Measurements from ENCODE around the gene NEDD9. TPM values are rescaled to one million over a fixed set of nuclear protein-coding genes. Genes with fewer than 3 reads are reported as not detected.

Gene NEDD9
- total and polyA plus RNA-seq, 2 donors (not counting 1 experiment from before 2014, with no cell fraction given) = 33.7 to 35.2 TPM

GRCh38 chr6:11188161-11188915 is 44.1 kb downstream of the NEDD9 start:
- H3K4me1 ChIP-seq (ENCODE audit: control insufficient read depth, extremely low read depth, insufficient read depth, low read length) = no peaks in the 10 kb centered on the region
- no peak overlapping the region for H3K27ac ChIP-seq (ENCODE audit: insufficient read depth, low read length)
- no peaks in the 10 kb centered on the region for H3K79me2 ChIP-seq (ENCODE audit: control insufficient read depth, insufficient read depth, low read length)
- H3K9me3 ChIP-seq (ENCODE audit: control insufficient read depth, insufficient read depth, low read depth, low read length) = no peaks in the 10 kb centered on the region
- H3K9ac ChIP-seq (ENCODE audit: insufficient read depth, low read length) = no peak overlapping the region
- H3K4me2 ChIP-seq (ENCODE audit: extremely low read depth, insufficient read depth, low read length) = no peak overlapping the region
- H3K4me3 ChIP-seq (replicated peaks in 1 of 4; ENCODE audit: control extremely low read depth in 1 of 4, insufficient read depth in 1 of 4, low read depth in 3 of 4, low read length in 4 of 4) = no peak overlapping the region
- no peak overlapping the region for H2AFZ ChIP-seq (ENCODE audit: low read length)
- no peaks in the 10 kb centered on the region for H4K20me1 ChIP-seq (ENCODE audit: control insufficient read depth, extremely low read depth, insufficient read depth, low read length)
- H3K27me3 ChIP-seq (ENCODE audit: control insufficient read depth, insufficient read depth, low read length) = no peaks in the 10 kb centered on the region
- no peak for TF ChIP-seq EZH2 (IDR thresholded peaks at IDR 0.05; ENCODE audit: low read length, missing control alignments)
- no peak for TF ChIP-seq CTCF (conservative IDR thresholded peaks at IDR 0.05 in 1 of 2, IDR thresholded peaks at IDR 0.05 in 1 of 2; ENCODE audit: low read depth in 1 of 2, low read length in 2 of 2)
- peaks cover 18% of the 10 kb centered on the region for H3K36me3 ChIP-seq (ENCODE audit: control insufficient read depth, insufficient read depth, low read length)
- DNase-seq (ENCODE audit: low read depth in 2 of 2) = no peak

- H3K27ac ChIP-seq (ENCODE audit: insufficient read depth, low read length) = no peak overlapping the region
- no peak for DNase-seq (ENCODE audit: low read depth in 2 of 2)
Measured at GRCh38 chr6:11187301-11187700, 45.2 kb downstream of the NEDD9 start.

More at GRCh38 chr6:11187301-11187700, 45.2 kb downstream of the NEDD9 start:
- no peaks in the 10 kb centered on the region for H3K27me3 ChIP-seq (ENCODE audit: control insufficient read depth, insufficient read depth, low read length)
- H3K79me2 ChIP-seq (ENCODE audit: control insufficient read depth, insufficient read depth, low read length) = no peaks in the 10 kb centered on the region
- no peak overlapping the region for H3K9ac ChIP-seq (ENCODE audit: insufficient read depth, low read length)
- H4K20me1 ChIP-seq (ENCODE audit: control insufficient read depth, extremely low read depth, insufficient read depth, low read length) = no peaks in the 10 kb centered on the region
- no peak overlapping the region for H3K4me2 ChIP-seq (ENCODE audit: extremely low read depth, insufficient read depth, low read length)
- no peak overlapping the region for H2AFZ ChIP-seq (ENCODE audit: low read length)
- H3K4me3 ChIP-seq (replicated peaks in 1 of 4; ENCODE audit: control extremely low read depth in 1 of 4, insufficient read depth in 1 of 4, low read depth in 3 of 4, low read length in 4 of 4) = no peak overlapping the region
- H3K36me3 ChIP-seq (ENCODE audit: control insufficient read depth, insufficient read depth, low read length) = peaks cover 18% of the 10 kb centered on the region
- H3K4me1 ChIP-seq (ENCODE audit: control insufficient read depth, extremely low read depth, insufficient read depth, low read length) = no peaks in the 10 kb centered on the region
- no peaks in the 10 kb centered on the region for H3K9me3 ChIP-seq (ENCODE audit: control insufficient read depth, insufficient read depth, low read depth, low read length)
- TF ChIP-seq CTCF (conservative IDR thresholded peaks at IDR 0.05 in 1 of 2, IDR thresholded peaks at IDR 0.05 in 1 of 2; ENCODE audit: low read depth in 1 of 2, low read length in 2 of 2) (no peak), EZH2 (IDR thresholded peaks at IDR 0.05; ENCODE audit: low read length, missing control alignments) (no peak)

Measured in fibroblast of lung (primary cell).